HEK293T (cell line): ENCODE results near the gene PTPN12.

Experiments
- BHLHE40 ChIP-seq: fragments of 450-650 bp; IDR thresholded peaks from 2 replicates; pipeline ENCODE4 v1.6.1; 2016; ENCODE audit warnings: mild to moderate bottlenecking, moderate library complexity, borderline replicate concordance
- ELF4 ChIP-seq: fragments of 450-650 bp; IDR thresholded peaks from 2 replicates; pipeline ENCODE4 v1.6.1; 2017; ENCODE audit warnings: antibody characterized with exemption
- FOXA1 ChIP-seq: fragments of 450-650 bp; IDR thresholded peaks from 2 replicates; pipeline ENCODE4 v1.6.1; 2016; ENCODE audit warnings: mild to moderate bottlenecking
- FOXK2 ChIP-seq: fragments of 450-650 bp; IDR thresholded peaks from 2 replicates; pipeline ENCODE4 v1.6.1; 2016; ENCODE audit warnings: mild to moderate bottlenecking
- FOXM1 ChIP-seq: fragments of 450-650 bp; IDR thresholded peaks from 2 replicates; pipeline ENCODE4 v1.6.1; 2017; ENCODE audit warnings: mild to moderate bottlenecking, borderline replicate concordance
- HDGF ChIP-seq: fragments of 450-650 bp; IDR thresholded peaks from 2 replicates; pipeline ENCODE4 v1.6.1; 2017; ENCODE audit warnings: antibody characterized with exemption, borderline replicate concordance
- L3MBTL2 ChIP-seq: fragments of 450-650 bp; conservative IDR thresholded peaks from 2 replicates; pipeline ENCODE4 v1.6.1; 2016; ENCODE audit warnings: mild to moderate bottlenecking
- NFRKB ChIP-seq: fragments of 450-650 bp; IDR thresholded peaks from 2 replicates; pipeline ENCODE4 v1.6.1; 2016; ENCODE audit warnings: mild to moderate bottlenecking, moderate library complexity
- PKNOX1 ChIP-seq: fragments of 450-650 bp; IDR thresholded peaks from 2 replicates; pipeline ENCODE4 v1.6.1; 2016
- SP1 ChIP-seq: fragments of 450-650 bp; IDR thresholded peaks from 2 replicates; pipeline ENCODE4 v1.6.1; 2017
- SUZ12 ChIP-seq: fragments of 450-650 bp; IDR thresholded peaks from 2 replicates; pipeline ENCODE4 v1.6.1; 2016; ENCODE audit warnings: mild to moderate bottlenecking
- TARDBP ChIP-seq: fragments of 450-650 bp; IDR thresholded peaks from 2 replicates; pipeline ENCODE4 v1.6.1; 2016
- ZNF384 ChIP-seq: fragments of 450-650 bp; IDR thresholded peaks from 2 replicates; pipeline ENCODE4 v1.6.1; 2016

GRCh38 chr7:77558284-77558967 is 21.3 kb downstream of the PTPN12 start:
- TF ChIP-seq NFRKB, result no peak
- no peak for TF ChIP-seq FOXA1
- TF ChIP-seq SP1, result no peak
- TF ChIP-seq FOXM1, result no peak
- no peak for TF ChIP-seq BHLHE40
- no peak for TF ChIP-seq TARDBP
- TF ChIP-seq SUZ12, result no peak
- TF ChIP-seq HDGF, result no peak
- no peak for TF ChIP-seq ELF4
- TF ChIP-seq FOXK2, result no peak
- no peak for TF ChIP-seq L3MBTL2
- TF ChIP-seq ZNF384, result no peak
- no peak for TF ChIP-seq PKNOX1
